Measurements from ENCODE around the gene FBXW11.

The FBXW11 gene

DNA sequence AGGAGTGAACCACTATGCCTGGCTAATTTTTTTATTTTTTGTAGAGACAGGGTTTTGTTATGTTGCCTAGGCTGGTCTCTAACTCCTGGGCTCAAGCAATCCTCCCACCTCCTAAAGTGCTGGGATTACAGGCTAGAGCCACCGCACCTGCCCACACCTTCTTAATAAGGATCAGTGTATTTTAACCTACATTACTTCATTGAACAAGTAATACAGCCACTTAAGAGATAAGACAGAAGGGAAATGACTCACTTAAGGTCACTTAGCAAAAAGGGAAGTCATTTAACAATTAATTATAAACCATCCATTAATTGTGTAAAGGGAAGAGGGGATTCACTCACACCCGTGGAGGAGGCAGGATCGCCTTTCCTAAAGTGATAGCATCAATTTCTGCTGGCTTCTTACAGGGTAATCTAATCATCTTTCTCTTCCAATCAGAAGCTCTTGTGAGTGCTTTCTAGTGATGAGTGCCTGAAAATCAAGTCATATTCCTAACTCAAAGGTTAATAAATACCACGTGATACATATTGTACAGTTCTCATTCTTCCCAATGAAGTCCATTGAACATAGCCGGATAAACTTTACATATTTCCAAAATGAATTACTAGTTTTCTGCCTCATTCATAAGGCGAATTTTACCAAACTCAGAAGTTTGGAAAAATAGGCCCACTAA, 3.5 kb downstream of the FBXW11 start:
- Histone ChIP-seq H3K27ac (replicated peaks) (no peak overlapping the region), H3K27me3 (ENCODE audit: insufficient read depth, poor library complexity, severe bottlenecking) (no peaks in the 10 kb centered on the region), H3K4me3 (replicated peaks; ENCODE audit: insufficient read depth, low read length) (no peak overlapping the region)
- peak in 1 of 2 experiments; percentile 17 for DNase-seq (ENCODE audit: low read depth in 1 of 2, low spot score in 1 of 2)
- no peak for TF ChIP-seq POLR2AphosphoS5 (IDR thresholded peaks at IDR 0.05; ENCODE audit: low read depth)
- TF ChIP-seq, protein P1, sequence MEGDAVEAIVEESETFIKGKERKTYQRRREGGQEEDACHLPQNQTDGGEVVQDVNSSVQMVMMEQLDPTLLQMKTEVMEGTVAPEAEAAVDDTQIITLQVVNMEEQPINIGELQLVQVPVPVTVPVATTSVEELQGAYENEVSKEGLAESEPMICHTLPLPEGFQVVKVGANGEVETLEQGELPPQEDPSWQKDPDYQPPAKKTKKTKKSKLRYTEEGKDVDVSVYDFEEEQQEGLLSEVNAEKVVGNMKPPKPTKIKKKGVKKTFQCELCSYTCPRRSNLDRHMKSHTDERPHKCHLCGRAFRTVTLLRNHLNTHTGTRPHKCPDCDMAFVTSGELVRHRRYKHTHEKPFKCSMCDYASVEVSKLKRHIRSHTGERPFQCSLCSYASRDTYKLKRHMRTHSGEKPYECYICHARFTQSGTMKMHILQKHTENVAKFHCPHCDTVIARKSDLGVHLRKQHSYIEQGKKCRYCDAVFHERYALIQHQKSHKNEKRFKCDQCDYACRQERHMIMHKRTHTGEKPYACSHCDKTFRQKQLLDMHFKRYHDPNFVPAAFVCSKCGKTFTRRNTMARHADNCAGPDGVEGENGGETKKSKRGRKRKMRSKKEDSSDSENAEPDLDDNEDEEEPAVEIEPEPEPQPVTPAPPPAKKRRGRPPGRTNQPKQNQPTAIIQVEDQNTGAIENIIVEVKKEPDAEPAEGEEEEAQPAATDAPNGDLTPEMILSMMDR (IDR thresholded peaks at IDR 0.05; ENCODE audit: insufficient read depth, low read length) = no peak
- TF ChIP-seq, protein P2, sequence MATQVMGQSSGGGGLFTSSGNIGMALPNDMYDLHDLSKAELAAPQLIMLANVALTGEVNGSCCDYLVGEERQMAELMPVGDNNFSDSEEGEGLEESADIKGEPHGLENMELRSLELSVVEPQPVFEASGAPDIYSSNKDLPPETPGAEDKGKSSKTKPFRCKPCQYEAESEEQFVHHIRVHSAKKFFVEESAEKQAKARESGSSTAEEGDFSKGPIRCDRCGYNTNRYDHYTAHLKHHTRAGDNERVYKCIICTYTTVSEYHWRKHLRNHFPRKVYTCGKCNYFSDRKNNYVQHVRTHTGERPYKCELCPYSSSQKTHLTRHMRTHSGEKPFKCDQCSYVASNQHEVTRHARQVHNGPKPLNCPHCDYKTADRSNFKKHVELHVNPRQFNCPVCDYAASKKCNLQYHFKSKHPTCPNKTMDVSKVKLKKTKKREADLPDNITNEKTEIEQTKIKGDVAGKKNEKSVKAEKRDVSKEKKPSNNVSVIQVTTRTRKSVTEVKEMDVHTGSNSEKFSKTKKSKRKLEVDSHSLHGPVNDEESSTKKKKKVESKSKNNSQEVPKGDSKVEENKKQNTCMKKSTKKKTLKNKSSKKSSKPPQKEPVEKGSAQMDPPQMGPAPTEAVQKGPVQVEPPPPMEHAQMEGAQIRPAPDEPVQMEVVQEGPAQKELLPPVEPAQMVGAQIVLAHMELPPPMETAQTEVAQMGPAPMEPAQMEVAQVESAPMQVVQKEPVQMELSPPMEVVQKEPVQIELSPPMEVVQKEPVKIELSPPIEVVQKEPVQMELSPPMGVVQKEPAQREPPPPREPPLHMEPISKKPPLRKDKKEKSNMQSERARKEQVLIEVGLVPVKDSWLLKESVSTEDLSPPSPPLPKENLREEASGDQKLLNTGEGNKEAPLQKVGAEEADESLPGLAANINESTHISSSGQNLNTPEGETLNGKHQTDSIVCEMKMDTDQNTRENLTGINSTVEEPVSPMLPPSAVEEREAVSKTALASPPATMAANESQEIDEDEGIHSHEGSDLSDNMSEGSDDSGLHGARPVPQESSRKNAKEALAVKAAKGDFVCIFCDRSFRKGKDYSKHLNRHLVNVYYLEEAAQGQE (IDR thresholded peaks at IDR 0.05; ENCODE audit: insufficient replicate concordance, low read depth) = no peak
- no peak for TF ChIP-seq GABPA (IDR thresholded peaks at IDR 0.05; ENCODE audit: low read depth)
- TF ChIP-seq SPI1 (IDR thresholded peaks at IDR 0.05; ENCODE audit: borderline replicate concordance, low read depth) = peak; percentile 58; the same call in 1 of the 2 replicates

GRCh38 chr5:172002310-172002709, 4.1 kb downstream of the FBXW11 start:
- Histone ChIP-seq H3K27me3 (ENCODE audit: insufficient read depth, poor library complexity, severe bottlenecking) (no peaks in the 10 kb centered on the region), H3K4me3 (replicated peaks; ENCODE audit: insufficient read depth, low read length) (no peak overlapping the region), H3K27ac (replicated peaks) (no peak overlapping the region)
- TF ChIP-seq GABPA (IDR thresholded peaks at IDR 0.05; ENCODE audit: low read depth) = no peak
- TF ChIP-seq, protein P1 (IDR thresholded peaks at IDR 0.05; ENCODE audit: insufficient read depth, low read length) = no peak
- TF ChIP-seq SPI1 (IDR thresholded peaks at IDR 0.05; ENCODE audit: borderline replicate concordance, low read depth) = no peak
- TF ChIP-seq, protein P2 (IDR thresholded peaks at IDR 0.05; ENCODE audit: insufficient replicate concordance, low read depth) = no peak
- TF ChIP-seq POLR2AphosphoS5 (IDR thresholded peaks at IDR 0.05; ENCODE audit: low read depth) = no peak
- DNase-seq (ENCODE audit: low read depth in 1 of 2, low spot score in 1 of 2) = peak in 1 of 2 experiments; percentile 23

DNA sequence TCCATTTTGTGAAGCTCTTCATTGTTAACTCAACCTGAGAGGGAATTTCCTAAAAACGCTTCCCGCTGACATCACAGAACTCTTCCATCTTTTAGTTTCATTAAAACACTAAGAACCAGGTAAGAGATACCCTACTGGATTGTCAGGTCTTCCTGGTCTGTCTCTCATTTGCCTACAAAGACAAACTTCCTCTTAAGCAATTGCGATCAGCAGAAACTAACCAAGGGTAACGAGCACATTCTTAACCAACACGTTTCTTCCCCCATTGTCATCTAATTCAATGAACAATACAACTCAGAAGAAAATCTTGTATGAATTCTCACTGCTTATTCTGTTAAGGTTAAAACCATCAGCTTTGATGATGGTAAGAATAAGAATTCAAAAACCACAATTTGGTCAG, 6.6 kb downstream of the FBXW11 start:
- no peak for TF ChIP-seq SPI1 (IDR thresholded peaks at IDR 0.05; ENCODE audit: borderline replicate concordance, low read depth)
- TF ChIP-seq, protein P2 (IDR thresholded peaks at IDR 0.05; ENCODE audit: insufficient replicate concordance, low read depth) = no peak
- TF ChIP-seq, protein P1 (IDR thresholded peaks at IDR 0.05; ENCODE audit: insufficient read depth, low read length) = no peak
- no peak for TF ChIP-seq GABPA (IDR thresholded peaks at IDR 0.05; ENCODE audit: low read depth)
- TF ChIP-seq POLR2AphosphoS5 (IDR thresholded peaks at IDR 0.05; ENCODE audit: low read depth) = no peak
- Histone ChIP-seq H3K4me3 (replicated peaks; ENCODE audit: insufficient read depth, low read length) (no peak overlapping the region), H3K27me3 (ENCODE audit: insufficient read depth, poor library complexity, severe bottlenecking) (no peaks in the 10 kb centered on the region), H3K27ac (replicated peaks) (peak overlapping the region; percentile 50)
- DNase-seq (ENCODE audit: low read depth in 1 of 2, low spot score in 1 of 2) = peak; percentile 17 to 55
